MV-4-11 (cell line): ENCODE results near the gene FHOD1.

ENCODE experiments used
- DNase-seq: peaks from one replicate; lab custom pipeline; 2025; lab: John Stamatoyannopoulos, UW

The FHOD1 gene

DNA sequence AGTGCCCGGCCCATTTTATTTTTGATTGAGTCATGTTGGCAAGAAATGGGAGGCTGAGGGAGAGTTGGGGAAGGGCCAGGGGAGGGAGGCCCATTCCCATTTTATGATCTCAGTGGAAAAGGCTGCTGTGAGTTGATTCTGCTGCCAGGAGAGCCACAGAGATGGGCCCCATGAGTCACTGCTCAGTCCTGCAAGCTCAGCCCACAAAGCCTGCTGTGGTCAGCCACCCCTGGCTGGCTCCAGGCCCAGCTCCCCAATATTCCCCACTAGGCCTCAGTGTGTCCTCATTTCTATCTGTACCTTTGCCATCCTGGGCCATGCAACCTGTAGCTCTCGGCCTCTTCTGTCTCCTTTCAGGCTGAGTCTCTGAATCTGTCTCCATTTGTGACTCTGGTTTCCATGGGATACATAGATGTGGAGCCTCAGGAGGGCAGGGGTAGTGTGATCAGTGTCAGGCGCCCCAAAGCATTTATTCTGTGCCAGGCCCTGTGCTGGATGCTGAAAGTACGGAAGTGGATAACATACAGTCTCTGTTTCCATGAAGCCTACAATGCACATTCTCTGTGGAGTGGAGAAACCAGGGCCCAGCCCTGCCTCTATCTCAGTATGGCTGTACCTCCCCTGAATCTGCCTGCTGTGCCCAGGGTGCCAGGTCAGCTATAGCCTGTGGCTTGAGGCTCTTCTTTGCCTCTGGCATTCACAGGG is 30.2 kb upstream of the FHOD1 start:
- DNase-seq, result peak; percentile 71

GRCh38 chr16:67275321-67275720 is 28.0 kb upstream of the FHOD1 start:
- no peak for DNase-seq

DNA sequence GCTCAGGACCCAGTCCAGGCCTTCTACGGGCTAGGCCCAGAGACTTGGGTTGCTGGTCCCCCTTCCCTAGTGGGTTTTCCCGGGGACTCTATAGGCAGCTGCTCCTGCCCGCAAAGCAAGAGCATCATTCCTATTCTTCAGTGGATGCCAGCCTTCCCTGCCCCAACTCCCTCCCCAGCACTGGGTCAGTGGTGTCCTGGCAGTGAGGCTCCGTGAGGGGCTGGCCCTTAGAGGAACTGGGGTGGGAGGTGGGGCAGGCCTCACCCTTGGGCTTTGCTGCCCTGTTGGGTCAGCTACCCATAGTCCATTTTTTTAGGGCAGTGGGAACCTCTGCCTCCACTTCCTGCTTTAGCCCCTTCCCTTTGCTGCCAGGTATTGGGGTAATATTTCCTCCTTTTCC is 24.2 kb upstream of the FHOD1 start:
- no peak for DNase-seq

DNA sequence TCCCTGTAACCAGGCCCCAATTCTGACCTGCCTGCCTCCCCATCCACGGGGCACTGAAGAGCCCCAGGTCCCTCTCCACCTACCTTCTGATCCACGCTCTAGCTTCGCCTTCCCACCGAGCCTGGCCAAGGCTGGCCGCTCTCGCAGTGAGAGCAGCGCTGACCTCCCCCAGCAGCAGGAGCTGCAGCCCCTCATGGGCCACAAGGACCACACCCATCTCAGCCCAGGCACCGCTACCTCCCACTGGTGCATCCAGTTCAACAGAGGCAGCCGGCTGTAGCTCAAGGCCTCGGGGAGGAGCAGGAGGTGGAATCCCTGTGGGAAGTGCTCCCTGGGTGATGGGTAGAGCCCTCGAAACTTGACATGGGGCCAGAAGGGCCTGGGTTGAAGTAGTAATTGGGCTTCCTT is 23.7 kb upstream of the FHOD1 start:
- DNase-seq, result no peak

DNA sequence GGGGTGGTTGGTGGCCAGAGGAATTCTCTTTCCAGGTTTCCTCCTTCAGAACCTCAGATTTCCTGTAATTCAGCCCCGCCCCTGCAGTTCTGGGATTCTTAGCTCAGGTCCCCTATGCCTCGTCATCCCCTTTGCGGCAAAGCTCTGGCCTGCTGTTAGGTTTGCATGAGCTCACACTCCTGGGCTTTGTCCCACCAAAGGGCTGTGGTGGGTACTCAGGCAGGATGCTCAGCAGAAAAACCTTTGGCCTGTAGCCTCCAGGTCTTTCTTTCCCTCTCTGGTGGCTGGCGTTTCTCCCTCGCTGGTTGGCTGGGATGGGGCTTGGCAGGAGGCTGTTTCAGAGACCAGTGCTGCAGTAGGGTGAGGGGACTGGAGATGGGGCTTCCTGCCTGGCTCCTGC is 22.5 kb upstream of the FHOD1 start:
- DNase-seq, result no peak

DNA sequence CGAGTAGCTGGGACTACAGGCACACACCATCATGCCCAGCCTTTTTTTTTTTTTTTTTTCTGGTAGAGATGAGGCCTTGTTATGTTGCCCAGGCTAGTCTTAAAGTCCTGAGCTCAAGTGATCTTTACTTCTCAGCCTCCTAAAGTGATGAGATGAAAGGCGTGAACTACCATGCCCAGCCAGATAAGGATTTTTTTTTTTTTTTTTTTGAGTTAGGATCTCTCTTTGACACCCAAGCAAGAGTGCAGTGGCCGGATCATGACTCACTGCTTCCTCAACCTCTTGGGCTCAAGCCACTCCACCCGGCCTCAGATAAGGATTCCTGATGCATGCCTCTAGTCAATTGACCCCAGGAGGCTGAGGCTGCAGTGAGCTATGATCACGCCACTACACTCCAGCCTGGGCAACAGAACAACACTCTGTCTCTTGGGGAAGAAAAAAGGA is 20.9 kb upstream of the FHOD1 start:
- DNase-seq, result peak; percentile 71

DNA sequence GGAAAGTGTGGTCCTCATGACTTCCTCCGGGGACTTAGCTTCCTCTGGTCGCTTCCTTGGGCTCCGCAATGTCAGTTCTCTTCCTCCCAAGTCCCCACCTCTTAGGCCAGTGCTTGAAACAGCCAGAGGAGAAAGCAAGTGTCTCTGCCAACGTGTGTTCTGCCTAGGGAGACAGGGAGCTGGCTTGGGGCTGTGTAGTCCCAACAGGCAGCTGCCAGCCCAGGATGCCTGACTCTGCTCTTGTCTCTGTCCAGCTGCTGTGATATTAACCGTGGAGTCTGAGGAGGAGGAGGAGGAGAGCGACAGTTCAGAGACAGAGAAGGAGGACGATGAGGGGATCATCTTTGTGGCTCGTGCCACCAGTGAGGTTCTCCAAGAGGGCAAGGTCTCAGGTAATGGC is 18.6 kb upstream of the FHOD1 start:
- DNase-seq, result no peak

- DNase-seq, result no peak
These were observed 17.6 kb upstream of the FHOD1 start for GRCh38 chr16:67264866-67265265.

DNA sequence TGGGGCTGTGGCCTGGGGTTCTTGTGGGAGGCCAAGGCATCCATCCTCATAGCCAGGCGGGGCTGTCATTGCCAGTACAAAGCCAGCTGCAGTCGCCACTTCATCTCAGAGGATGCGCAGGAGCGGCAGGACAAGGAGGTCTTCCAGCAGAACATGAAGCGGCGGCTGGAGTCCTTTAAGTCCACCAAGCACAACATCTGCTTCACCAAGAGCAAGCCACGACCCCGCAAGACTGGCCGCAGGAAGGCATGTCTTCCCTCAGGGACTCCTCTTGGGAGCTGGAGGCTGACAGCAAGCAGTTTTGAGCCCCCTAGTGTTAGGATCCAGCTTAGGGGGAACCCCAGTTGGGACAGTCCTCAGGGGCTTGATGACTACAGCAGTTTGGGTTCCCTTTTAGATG is 17.0 kb upstream of the FHOD1 start:
- DNase-seq, result no peak

GRCh38 chr16:67263201-67263600 is 15.9 kb upstream of the FHOD1 start:
- DNase-seq, result no peak

- DNase-seq, result peak; percentile 58
These were observed 13.3 kb upstream of the FHOD1 start for GRCh38 chr16:67260426-67261063.

DNA sequence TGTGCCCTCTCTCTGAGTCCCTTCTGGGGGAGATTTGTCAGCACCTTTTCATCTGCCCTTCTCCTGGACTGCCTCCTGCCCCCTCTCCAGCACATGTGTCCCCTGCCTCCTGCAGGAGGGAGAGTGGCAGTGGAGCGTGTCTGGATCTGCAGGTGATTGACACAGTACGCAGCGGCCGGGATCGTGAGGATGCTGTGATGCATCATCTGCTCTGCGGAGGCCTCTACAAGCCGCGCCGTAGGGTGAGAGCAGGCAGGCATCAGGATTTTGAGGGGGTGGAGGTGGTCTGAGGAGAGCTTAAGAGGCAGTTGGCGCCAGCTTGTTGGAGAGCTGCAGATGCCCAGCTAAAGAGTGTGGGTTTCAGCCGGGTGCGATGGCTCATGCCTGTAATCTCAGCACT is 12.4 kb upstream of the FHOD1 start:
- no peak for DNase-seq

GRCh38 chr16:67258161-67258835 is 11.0 kb upstream of the FHOD1 start:
- no peak for DNase-seq

GRCh38 chr16:67257486-67258160 is 10.3 kb upstream of the FHOD1 start:
- no peak for DNase-seq

DNA sequence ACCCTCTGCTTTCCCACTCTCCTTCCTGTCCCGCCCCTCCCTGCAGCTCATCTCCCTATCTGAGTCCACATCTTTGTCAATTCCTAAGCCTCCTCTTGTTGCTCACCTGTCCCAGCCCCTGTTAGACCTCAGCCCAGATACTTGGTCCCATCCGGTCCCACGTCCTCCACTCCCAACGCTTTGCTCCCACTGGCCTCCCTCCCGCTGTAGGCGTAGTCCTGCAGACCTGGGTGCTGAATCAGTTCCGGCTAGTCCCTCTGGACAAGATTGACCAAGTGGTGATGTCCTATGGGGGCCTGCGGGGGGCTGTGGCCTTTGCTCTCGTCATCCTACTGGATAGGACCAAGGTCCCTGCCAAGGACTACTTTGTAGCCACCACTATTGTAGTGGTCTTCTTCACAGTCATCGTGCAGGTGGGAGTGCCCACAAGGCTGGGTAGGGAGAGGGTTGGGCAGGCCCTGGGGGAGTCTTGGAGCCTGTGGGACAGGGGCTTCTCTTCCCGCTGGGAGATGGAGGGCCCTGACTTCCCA is 9.5 kb upstream of the FHOD1 start:
- DNase-seq, result no peak

DNA sequence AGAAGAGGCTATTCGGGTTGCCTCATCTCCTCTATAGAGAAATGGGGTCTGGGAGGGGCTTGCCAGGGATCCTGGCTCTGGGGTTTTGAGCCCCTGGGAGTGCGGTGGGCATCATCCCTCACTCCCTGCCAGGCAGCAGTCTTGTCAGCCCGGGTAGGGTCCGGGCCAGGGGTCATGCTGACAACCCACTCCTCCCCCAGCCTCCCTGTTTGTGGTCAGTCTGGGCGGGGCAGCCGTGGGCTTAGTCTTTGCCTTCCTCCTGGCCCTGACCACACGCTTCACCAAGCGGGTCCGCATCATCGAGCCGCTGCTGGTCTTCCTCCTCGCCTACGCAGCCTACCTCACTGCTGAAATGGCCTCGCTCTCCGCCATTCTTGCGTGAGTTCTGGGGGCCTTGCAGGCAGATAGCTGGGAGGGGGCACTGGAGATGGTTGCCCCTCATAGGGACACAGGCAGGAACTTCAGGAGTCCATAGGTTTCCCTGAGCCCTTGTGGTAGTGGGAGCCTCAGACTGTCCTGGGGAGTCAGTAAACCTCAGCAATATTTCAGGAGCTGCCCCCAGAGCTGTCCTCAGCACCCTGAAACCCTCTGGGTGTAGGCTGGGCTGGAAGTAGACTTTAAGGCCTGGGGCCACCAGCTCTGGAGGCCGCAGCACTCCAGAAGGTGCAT is 8.4 kb upstream of the FHOD1 start:
- DNase-seq, result no peak

DNA sequence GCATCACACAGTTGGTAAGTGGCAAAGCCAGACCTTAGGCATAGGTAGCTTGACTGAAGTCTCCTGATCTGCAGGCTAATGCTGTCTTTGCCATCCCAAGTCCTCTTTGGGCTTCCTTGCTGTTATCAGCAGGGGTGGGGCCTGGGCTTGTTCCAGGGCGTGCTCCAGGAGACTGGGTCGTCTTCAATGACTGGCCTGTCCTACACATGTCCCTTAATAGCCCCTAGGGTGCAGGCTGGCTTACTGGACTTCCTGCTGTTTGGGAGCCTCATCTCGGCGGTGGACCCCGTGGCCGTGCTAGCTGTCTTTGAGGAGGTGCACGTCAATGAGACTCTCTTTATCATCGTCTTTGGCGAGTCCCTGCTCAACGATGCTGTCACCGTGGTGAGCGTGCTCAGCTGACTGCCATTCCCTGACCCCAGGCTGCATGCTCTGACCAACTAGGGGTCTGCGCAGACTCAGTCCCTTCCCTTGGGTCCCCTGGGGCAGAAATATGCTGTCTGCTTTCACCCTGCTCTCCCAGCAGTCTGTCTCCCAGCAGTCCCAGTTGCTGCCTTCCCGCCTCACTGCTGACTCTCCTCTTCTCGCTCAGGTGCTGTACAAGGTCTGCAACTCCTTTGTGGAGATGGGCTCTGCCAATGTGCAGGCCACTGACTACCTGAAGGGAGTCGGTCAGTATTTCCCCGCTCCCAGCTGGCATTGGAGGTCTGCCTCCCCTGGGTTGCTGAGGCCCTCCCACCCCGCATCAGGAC is 7.7 kb upstream of the FHOD1 start:
- no peak for DNase-seq

DNA sequence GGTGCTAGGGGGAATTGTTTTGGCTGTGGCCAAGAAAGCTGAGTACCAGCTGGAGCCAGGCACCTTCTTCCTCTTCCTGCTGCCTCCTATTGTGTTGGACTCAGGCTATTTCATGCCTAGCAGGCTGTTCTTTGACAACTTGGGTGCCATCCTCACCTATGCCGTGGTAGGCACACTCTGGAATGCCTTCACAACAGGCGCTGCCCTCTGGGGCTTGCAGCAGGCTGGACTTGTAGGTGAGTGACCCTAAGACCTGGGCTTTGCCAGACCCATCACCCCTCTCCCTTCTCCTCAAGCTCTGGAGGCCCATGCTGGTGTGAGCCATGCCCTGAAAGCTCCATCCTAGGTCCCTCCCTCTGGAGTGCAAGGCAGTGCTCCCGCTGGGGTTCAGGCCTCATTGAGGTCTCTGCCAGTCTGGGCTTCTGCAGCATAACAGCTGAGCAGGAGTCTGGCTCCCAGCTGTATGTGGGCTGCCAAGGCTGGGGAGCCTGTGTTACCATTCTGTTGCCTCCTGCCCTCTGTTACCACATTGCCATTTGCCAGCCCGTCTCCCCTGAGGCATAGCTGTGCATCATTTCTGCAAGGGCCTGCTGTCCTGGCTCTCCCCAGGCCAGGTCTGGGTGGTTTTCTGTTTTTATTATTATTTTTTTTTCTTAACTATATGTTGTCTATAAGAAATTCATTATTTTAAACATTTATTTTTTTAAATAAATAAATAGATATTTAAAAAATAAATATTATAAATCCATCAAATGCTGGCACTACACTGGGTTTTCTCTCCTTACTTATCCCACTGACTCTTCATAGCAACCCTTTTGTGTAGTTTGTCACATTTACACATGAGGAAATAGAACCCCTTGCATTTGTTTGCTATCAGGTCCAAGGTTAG is 5.6 kb upstream of the FHOD1 start:
- no peak for DNase-seq

DNA sequence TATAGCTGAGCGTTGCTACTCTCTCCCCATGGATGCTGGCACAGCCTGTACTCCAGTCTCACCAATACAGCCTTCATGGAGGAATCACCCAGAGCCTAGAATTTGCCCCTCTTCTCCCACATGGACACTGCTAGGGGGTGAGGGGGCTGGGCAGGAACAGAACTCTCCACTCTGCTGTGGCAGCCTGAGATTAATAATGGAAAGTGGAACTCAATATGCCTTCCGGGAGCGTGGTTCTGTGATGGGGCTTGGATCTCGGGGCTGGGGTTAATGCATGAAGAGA is 2.7 kb upstream of the FHOD1 start:
- no peak for DNase-seq
